ENCODE measurements around the gene GALNT18. TPM values are rescaled to one million over a fixed set of nuclear protein-coding genes. Genes with fewer than 3 reads are reported as not detected.

The GALNT18 gene
- polyA plus RNA-seq, 1 donor (not counting 4 experiments of a cell fraction or from before 2014, with no cell fraction given), result 27.2 TPM

- Histone ChIP-seq H3K4me1 (ENCODE audit: control insufficient read depth, extremely low read depth, insufficient read depth, low read length) (no peaks in the 10 kb centered on the region), H3K27me3 (ENCODE audit: control insufficient read depth, extremely low read depth, insufficient read depth, low read length) (no peaks in the 10 kb centered on the region), H3K9ac (ENCODE audit: control insufficient read depth, extremely low read depth, insufficient read depth, low read length) (no peak overlapping the region), H3K4me3 (ENCODE audit: control insufficient read depth in 2 of 3, extremely low read depth in 1 of 3, insufficient read depth in 2 of 3, low read depth in 1 of 3, low read length in 3 of 3) (no peak overlapping the region), H4K20me1 (ENCODE audit: control insufficient read depth, extremely low read depth, insufficient read depth, low read length) (no peaks in the 10 kb centered on the region), H3K4me2 (ENCODE audit: control insufficient read depth, extremely low read depth, insufficient read depth, low read depth, low read length) (no peak overlapping the region), H3K79me2 (ENCODE audit: control insufficient read depth, insufficient read depth, low read length) (peaks cover 7% of the 10 kb centered on the region), H3K9me3 (ENCODE audit: control insufficient read depth, low read depth, low read length) (no peaks in the 10 kb centered on the region), H3K36me3 (ENCODE audit: control insufficient read depth in 2 of 2, extremely low read depth in 1 of 2, insufficient read depth in 2 of 2, low read length in 2 of 2) (peaks cover 0 to 1% of the 10 kb centered on the region in 2 experiments), H3K27ac (ENCODE audit: control insufficient read depth, insufficient read depth, low read length) (no peak overlapping the region), H3K9me1 (ENCODE audit: control insufficient read depth, extremely low read depth, insufficient read depth, low read length) (no peaks in the 10 kb centered on the region), H2AFZ (ENCODE audit: control insufficient read depth, low read length) (no peak overlapping the region)
- dilution Hi-C loops (cut with MboI; ENCODE audit: extremely low pct_ligation_motif_present, low sequenced_read_pairs), result no loop called here
- TF ChIP-seq EZH2 (IDR thresholded peaks at IDR 0.05; ENCODE audit: low read length) (no peak), CTCF (optimal IDR thresholded peaks at IDR 0.05 in 1 of 3, IDR thresholded peaks at IDR 0.05 in 1 of 3, conservative IDR thresholded peaks at IDR 0.05 in 1 of 3; ENCODE audit: extremely low read depth in 1 of 3, insufficient read depth in 2 of 3, low read length in 3 of 3) (no peak)
- DNase-seq (ENCODE audit: low read depth, low spot score), result no peak
- no peak for FAIRE-seq
Observed at GRCh38 chr11:11598243-11598642, 23.6 kb downstream of the GALNT18 start.

- TF ChIP-seq EZH2 (IDR thresholded peaks at IDR 0.05; ENCODE audit: low read length), result no peak
- TF ChIP-seq CTCF (optimal IDR thresholded peaks at IDR 0.05 in 1 of 3, IDR thresholded peaks at IDR 0.05 in 1 of 3, conservative IDR thresholded peaks at IDR 0.05 in 1 of 3; ENCODE audit: extremely low read depth in 1 of 3, insufficient read depth in 2 of 3, low read length in 3 of 3), result no peak
- no peaks in the 10 kb centered on the region for H4K20me1 ChIP-seq (ENCODE audit: control insufficient read depth, extremely low read depth, insufficient read depth, low read length)
- H2AFZ ChIP-seq (ENCODE audit: control insufficient read depth, low read length), result no peak overlapping the region
- DNase-seq (ENCODE audit: low read depth, low spot score) (no peak), FAIRE-seq (no peak)
- no peak overlapping the region for H3K9ac ChIP-seq (ENCODE audit: control insufficient read depth, extremely low read depth, insufficient read depth, low read length)
- no peak overlapping the region for H3K27ac ChIP-seq (ENCODE audit: control insufficient read depth, insufficient read depth, low read length)
- no peaks in the 10 kb centered on the region for H3K9me3 ChIP-seq (ENCODE audit: control insufficient read depth, low read depth, low read length)
- dilution Hi-C loops (cut with MboI; ENCODE audit: extremely low pct_ligation_motif_present, low sequenced_read_pairs), result no loop called here
- H3K36me3 ChIP-seq (ENCODE audit: control insufficient read depth in 2 of 2, extremely low read depth in 1 of 2, insufficient read depth in 2 of 2, low read length in 2 of 2), result peaks cover 0 to 1% of the 10 kb centered on the region in 2 experiments
- H3K4me3 ChIP-seq (ENCODE audit: control insufficient read depth in 2 of 3, extremely low read depth in 1 of 3, insufficient read depth in 2 of 3, low read depth in 1 of 3, low read length in 3 of 3), result no peak overlapping the region
- H3K79me2 ChIP-seq (ENCODE audit: control insufficient read depth, insufficient read depth, low read length), result peaks cover 35% of the 10 kb centered on the region
- no peaks in the 10 kb centered on the region for H3K9me1 ChIP-seq (ENCODE audit: control insufficient read depth, extremely low read depth, insufficient read depth, low read length)
- H3K4me2 ChIP-seq (ENCODE audit: control insufficient read depth, extremely low read depth, insufficient read depth, low read depth, low read length), result no peak overlapping the region
- H3K27me3 ChIP-seq (ENCODE audit: control insufficient read depth, extremely low read depth, insufficient read depth, low read length), result no peaks in the 10 kb centered on the region
- H3K4me1 ChIP-seq (ENCODE audit: control insufficient read depth, extremely low read depth, insufficient read depth, low read length), result peaks cover under 1% of the 10 kb centered on the region
Observed at GRCh38 chr11:11594162-11594561, 27.6 kb downstream of the GALNT18 start.

All from keratinocyte (primary cell).